CD14-positive monocyte (primary cell): Measurements from ENCODE around the gene BFSP2. TPM values are rescaled to one million over a fixed set of nuclear protein-coding genes. Genes with fewer than 3 reads are reported as not detected.

Experiments used
- DNase-seq, 3 donors: peaks; one replicate each; pipeline ENCODE4 v3.0.0-alpha.2; 2011 to 2022
- H2AFZ ChIP-seq: 2 replicates; pipeline ENCODE4 v1.6.0; 2012; ENCODE audit warnings: mild to moderate bottlenecking, low read depth, low read length, inconsistent platforms; ENCODE audit not compliant: insufficient read depth, poor library complexity, severe bottlenecking
- H3K27ac ChIP-seq, 2 donors: 1 replicate in 1 of 2; 2 replicates in 1 of 2; pipeline ENCODE4 v1.5.1; 2012 to 2013; ENCODE audit warnings: low read length in 2 of 2, control low read depth in 1 of 2, inconsistent platforms in 1 of 2, low read depth in 1 of 2, mild to moderate bottlenecking in 1 of 2
- H3K27me3 ChIP-seq, 2 donors: one replicate each; pipeline versions ENCODE4 v1.6.0 to v1.6.1; 2011 to 2013; ENCODE audit warnings: low read length in 2 of 2; ENCODE audit not compliant: control insufficient read depth in 2 of 2, insufficient read depth in 2 of 2
- H3K36me3 ChIP-seq, 2 donors: replicated peaks in 1 of 2; 1 replicate in 1 of 2; 2 replicates in 1 of 2; pipeline versions ENCODE4 v1.5.1 to v1.6.1; 2012 to 2013; ENCODE audit warnings: low read length in 2 of 2, control low read depth in 1 of 2, inconsistent platforms in 1 of 2, mild to moderate bottlenecking in 1 of 2; ENCODE audit not compliant: insufficient read depth in 2 of 2, control insufficient read depth in 1 of 2
- H3K4me1 ChIP-seq, 2 donors: 1 replicate in 1 of 2; 2 replicates in 1 of 2; pipeline versions ENCODE4 v1.5.1 to v1.6.1; 2012 to 2013; ENCODE audit warnings: low read length in 2 of 2, control low read depth in 1 of 2, inconsistent platforms in 1 of 2, mild to moderate bottlenecking in 1 of 2, moderate library complexity in 1 of 2; ENCODE audit not compliant: insufficient read depth in 2 of 2, control insufficient read depth in 1 of 2
- H3K4me2 ChIP-seq: replicated peaks from 2 replicates; pipeline ENCODE3; 2012; ENCODE audit warnings: low read length, moderate library complexity, mild to moderate bottlenecking; ENCODE audit not compliant: poor library complexity, severe bottlenecking; ENCODE audit errors: extremely low read depth
- H3K4me3 ChIP-seq, 3 experiments: fragments of 200-600 bp in 1 of 3; sonication (generic) in 1 of 3; replicated peaks in 1 of 3; 1 replicate in 2 of 3; 2 replicates in 1 of 3; pipeline ENCODE4 v1.5.1; 2011 to 2013; ENCODE audit warnings: low read length in 3 of 3, mild to moderate bottlenecking in 3 of 3, control low read depth in 2 of 3, low read depth in 2 of 3, inconsistent platforms in 1 of 3, moderate library complexity in 1 of 3
- H3K79me2 ChIP-seq: 2 replicates; pipeline ENCODE4 v1.6.0; 2012; ENCODE audit warnings: mild to moderate bottlenecking, control low read depth, inconsistent platforms, low read length, moderate library complexity; ENCODE audit not compliant: insufficient read depth
- H3K9ac ChIP-seq: 2 replicates; pipeline ENCODE4 v1.6.0; 2017; ENCODE audit warnings: low read length, mild to moderate bottlenecking; ENCODE audit not compliant: insufficient read depth, poor library complexity, severe bottlenecking
- H3K9me3 ChIP-seq, 2 donors: replicated peaks in 1 of 2; 1 replicate in 1 of 2; 2 replicates in 1 of 2; pipeline versions ENCODE4 v1.5.1 to v1.6.1; 2012 to 2013; ENCODE audit warnings: low read length in 2 of 2, control low read depth in 1 of 2; ENCODE audit not compliant: control insufficient read depth in 1 of 2, insufficient read depth in 1 of 2
- H4K20me1 ChIP-seq: 2 replicates; pipeline ENCODE4 v1.6.0; 2012; ENCODE audit warnings: mild to moderate bottlenecking, low read length, control low read depth, moderate library complexity; ENCODE audit not compliant: insufficient read depth
- H3K27ac Mint-ChIP-seq, 7 donors: one replicate each; pipeline ENCODE4 v1.8.0; 2020; ENCODE audit warnings: mild to moderate bottlenecking in 7 of 7, mixed read lengths in 7 of 7, moderate library complexity in 6 of 7, inconsistent platforms in 2 of 7
- H3K27me3 Mint-ChIP-seq, 3 donors: one replicate each; pipeline ENCODE4 v1.8.0; 2021 to 2022; ENCODE audit warnings: low read depth in 3 of 3, mild to moderate bottlenecking in 3 of 3, mixed read lengths in 3 of 3, moderate library complexity in 3 of 3, inconsistent platforms in 1 of 3
- H3K36me3 Mint-ChIP-seq, 2 donors: one replicate each; pipeline ENCODE4 v1.8.0; 2020; ENCODE audit warnings: mixed read lengths in 2 of 2, inconsistent platforms in 1 of 2, mild to moderate bottlenecking in 1 of 2
- H3K4me1 Mint-ChIP-seq: one replicate; pipeline ENCODE4 v1.8.0; 2020; ENCODE audit warnings: mild to moderate bottlenecking, mixed read lengths
- H3K4me3 Mint-ChIP-seq, 2 donors: one replicate each; pipeline ENCODE4 v1.8.0; 2020; ENCODE audit warnings: mild to moderate bottlenecking in 2 of 2, mixed read lengths in 2 of 2, moderate library complexity in 1 of 2
- H3K9me3 Mint-ChIP-seq, 7 donors: one replicate each; pipeline ENCODE4 v1.8.0; 2020 to 2022; ENCODE audit warnings: mixed read lengths in 7 of 7, mild to moderate bottlenecking in 6 of 7, moderate library complexity in 6 of 7, inconsistent platforms in 2 of 7
- WGBS: methylation state at CpG from one replicate; pipeline ENCODE4 v1.1.5; 2013; ENCODE audit warnings: missing lambda C conversion rate; ENCODE audit not compliant: insufficient coverage; 5-methylcytosine and 5-hydroxymethylcytosine counted together
- intact Hi-C, 2 donors: fragments of 100-400 bp; cut with micrococcal nuclease; formaldehyde crosslinking; loops; one replicate each; pipeline versions ENCODE4 v1.15.0 to v1.15.1; 2023
- polyA plus RNA-seq, 3 donors: library from polyadenylated mRNA; depleted of rRNA in 1 of 3; unstranded in 2 of 3; stranded (reverse) in 1 of 3; fragments of 300-500 nt in 2 of 3; fragments of >200 nt in 1 of 3; fragmentation: Illumina TruSeq in 2 of 3; gene quantifications; 1 replicate in 2 of 3; 2 replicates in 1 of 3; pipeline ENCODE4 v1.2.3, GENCODE V29; 2012 to 2021
- TF ChIP-seq, protein P1 (sequence below): fragments of 200-600 bp; IDR thresholded peaks from one replicate; pipeline ENCODE4 v1.8.0; 2022; ENCODE audit warnings: antibody characterized with exemption, mild to moderate bottlenecking

BFSP2 gene
- polyA plus RNA-seq, 3 donors: not detected

DNA sequence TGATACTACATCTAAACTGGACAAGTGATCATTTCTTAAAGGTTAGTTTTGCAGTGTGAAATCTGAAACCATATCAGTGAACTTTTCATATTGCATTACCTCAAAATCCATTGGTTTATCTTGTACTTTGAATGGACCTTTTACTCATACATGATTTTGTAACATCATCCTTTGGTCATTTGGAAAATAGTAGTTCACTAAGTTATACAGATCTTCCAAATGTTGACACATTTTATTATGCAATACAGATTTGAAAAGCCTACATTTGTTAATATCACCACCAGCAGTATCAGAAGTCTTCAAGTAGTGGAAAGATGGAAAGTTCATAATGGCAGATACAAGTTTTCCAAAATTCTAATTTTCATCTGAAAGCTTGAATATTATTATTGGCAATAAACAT is 109.6 kb downstream of the BFSP2 start:
- H3K27me3 Mint-ChIP-seq: peaks cover 0 to 2% (median 0%) of the 10 kb centered on the region in 3 donors
- Histone ChIP-seq H3K79me2 (no peaks in the 10 kb centered on the region), H3K9ac (no peak overlapping the region), H3K4me3 (no peak overlapping the region), H2AFZ (no peak overlapping the region), H3K4me1 (peaks cover 14 to 20% of the 10 kb centered on the region in 2 donors), H3K27me3 (no peaks in the 10 kb centered on the region), H3K36me3 (no peaks in the 10 kb centered on the region), H3K4me2 (no peak overlapping the region), H3K9me3 (no peaks in the 10 kb centered on the region), H3K27ac (no peak overlapping the region), H4K20me1 (no peaks in the 10 kb centered on the region)
- no peak overlapping the region for H3K27ac Mint-ChIP-seq
- TF ChIP-seq, protein P1, sequence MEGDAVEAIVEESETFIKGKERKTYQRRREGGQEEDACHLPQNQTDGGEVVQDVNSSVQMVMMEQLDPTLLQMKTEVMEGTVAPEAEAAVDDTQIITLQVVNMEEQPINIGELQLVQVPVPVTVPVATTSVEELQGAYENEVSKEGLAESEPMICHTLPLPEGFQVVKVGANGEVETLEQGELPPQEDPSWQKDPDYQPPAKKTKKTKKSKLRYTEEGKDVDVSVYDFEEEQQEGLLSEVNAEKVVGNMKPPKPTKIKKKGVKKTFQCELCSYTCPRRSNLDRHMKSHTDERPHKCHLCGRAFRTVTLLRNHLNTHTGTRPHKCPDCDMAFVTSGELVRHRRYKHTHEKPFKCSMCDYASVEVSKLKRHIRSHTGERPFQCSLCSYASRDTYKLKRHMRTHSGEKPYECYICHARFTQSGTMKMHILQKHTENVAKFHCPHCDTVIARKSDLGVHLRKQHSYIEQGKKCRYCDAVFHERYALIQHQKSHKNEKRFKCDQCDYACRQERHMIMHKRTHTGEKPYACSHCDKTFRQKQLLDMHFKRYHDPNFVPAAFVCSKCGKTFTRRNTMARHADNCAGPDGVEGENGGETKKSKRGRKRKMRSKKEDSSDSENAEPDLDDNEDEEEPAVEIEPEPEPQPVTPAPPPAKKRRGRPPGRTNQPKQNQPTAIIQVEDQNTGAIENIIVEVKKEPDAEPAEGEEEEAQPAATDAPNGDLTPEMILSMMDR: no peak
- intact Hi-C loops: no loop called here
- H3K36me3 Mint-ChIP-seq: no peaks in the 10 kb centered on the region
- peaks cover 22% of the 10 kb centered on the region for H3K4me1 Mint-ChIP-seq
- no peaks in the 10 kb centered on the region for H3K9me3 Mint-ChIP-seq
- DNase-seq: no peak
- no peak overlapping the region for H3K4me3 Mint-ChIP-seq

DNA sequence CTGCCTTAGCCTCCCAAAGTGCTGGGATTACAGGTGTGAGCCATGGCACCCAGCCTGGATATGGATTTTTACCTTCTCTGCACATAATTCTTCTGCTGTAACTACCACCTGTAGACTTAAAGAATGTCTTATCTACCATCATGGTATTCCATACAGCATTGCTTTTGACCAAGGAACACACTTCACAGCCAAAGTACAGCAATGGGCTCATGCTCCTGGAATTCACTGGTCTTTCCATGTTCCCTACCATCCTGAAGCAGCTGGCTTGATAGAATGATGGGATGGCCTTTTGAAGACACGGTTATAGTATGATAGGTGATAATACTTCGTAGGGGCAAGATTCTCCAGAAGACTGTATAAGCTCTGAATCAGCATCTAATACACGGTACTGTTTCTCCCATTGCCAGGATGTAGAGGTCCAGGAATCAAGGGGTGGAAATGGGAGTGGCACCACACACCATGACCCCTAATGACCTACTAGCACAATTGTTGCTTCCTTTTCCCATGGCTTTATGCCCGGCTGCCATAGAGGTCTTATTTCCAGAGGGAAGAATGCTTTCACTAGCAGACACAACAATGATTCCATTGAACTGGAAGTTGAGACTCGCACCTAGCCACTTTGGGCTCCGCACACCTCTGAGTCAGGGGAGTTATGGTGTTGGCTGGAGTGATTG is 112.7 kb downstream of the BFSP2 start:
- Mint-ChIP-seq H3K27ac (peak overlapping the region in 1 of 7 donors; percentile 63), H3K27me3 (no peaks in the 10 kb centered on the region), H3K9me3 (no peaks in the 10 kb centered on the region), H3K4me3 (no peak overlapping the region), H3K36me3 (no peaks in the 10 kb centered on the region), H3K4me1 (peaks cover 2% of the 10 kb centered on the region)
- Histone ChIP-seq H3K36me3 (no peaks in the 10 kb centered on the region), H3K9me3 (no peaks in the 10 kb centered on the region), H3K79me2 (no peaks in the 10 kb centered on the region), H2AFZ (no peak overlapping the region), H3K27ac (no peak overlapping the region), H3K4me3 (no peak overlapping the region), H4K20me1 (no peaks in the 10 kb centered on the region), H3K4me2 (no peak overlapping the region), H3K9ac (no peak overlapping the region), H3K27me3 (no peaks in the 10 kb centered on the region), H3K4me1 (no peaks in the 10 kb centered on the region)
- TF ChIP-seq, protein P1: no peak
- WGBS: no CpG with 5 or more reads among the region's 6 CpGs
- intact Hi-C loops: no loop called here
- no peak for DNase-seq
